SU-DHL-6 (cell line): ENCODE data around the gene ANTXR2.

Source experiments
- CTCF ChIP-seq: fragments of 200-600 bp; sonication (generic); IDR thresholded peaks from one replicate; pipeline ENCODE4 v1.5.1; 2017; ENCODE audit warnings: antibody characterized with exemption, mild to moderate bottlenecking, low read length, moderate library complexity; ENCODE audit not compliant: insufficient read depth, poor library complexity, severe bottlenecking
- EZH2phosphoT487 ChIP-seq: fragments of 200-600 bp; sonication (generic), shearing (Covaris generic); conservative IDR thresholded peaks from 2 replicates; pipeline ENCODE4 v1.6.1; 2018; ENCODE audit warnings: mild to moderate bottlenecking, antibody characterized with exemption, low read length, moderate library complexity, mixed read lengths

- no peak for TF ChIP-seq CTCF
- no peak for TF ChIP-seq EZH2phosphoT487
Measured at GRCh38 chr4:80092088-80092487, 19.1 kb upstream of the ANTXR2 start.
